Parathyroid adenoma (tissue), 2 donors: Measurements from ENCODE around the gene TLR1.
A peak's percentile ranks its signal among the peaks of the same experiment; 100 is the strongest.

Experiments
- H2AFZ ChIP-seq: fragments of 300-600 bp; sonication (generic); one replicate; pipeline ENCODE4 v1.7.0; 2017; ENCODE audit warnings: antibody characterized with exemption, mild to moderate bottlenecking
- H3K27ac ChIP-seq: fragments of 300-600 bp; sonication (generic); one replicate; pipeline ENCODE4 v1.7.0; 2017
- H3K27me3 ChIP-seq: fragments of 300-600 bp; sonication (generic); one replicate; pipeline ENCODE4 v1.7.0; 2017; ENCODE audit warnings: low read length; ENCODE audit not compliant: control insufficient read depth, insufficient read depth
- H3K36me3 ChIP-seq: fragments of 300-600 bp; sonication (generic); one replicate; pipeline ENCODE4 v1.7.0; 2017; ENCODE audit warnings: low read length; ENCODE audit not compliant: control insufficient read depth, insufficient read depth
- H3K4me1 ChIP-seq: fragments of 300-600 bp; sonication (generic); one replicate; pipeline ENCODE4 v1.7.0; 2017; ENCODE audit warnings: control low read depth
- H3K4me2 ChIP-seq: fragments of 300-600 bp; sonication (generic); one replicate; pipeline ENCODE4 v1.7.0; 2017; ENCODE audit warnings: low read length
- H3K4me3 ChIP-seq: fragments of 300-600 bp; sonication (generic); one replicate; pipeline ENCODE4 v1.7.0; 2017; ENCODE audit warnings: low read depth, low read length
- H3K79me2 ChIP-seq: fragments of 300-600 bp; sonication (generic); one replicate; pipeline ENCODE4 v1.7.0; 2017; ENCODE audit warnings: control low read depth
- H3K9ac ChIP-seq: fragments of 300-600 bp; sonication (generic); one replicate; pipeline ENCODE4 v1.7.0; 2017; ENCODE audit warnings: mild to moderate bottlenecking
- H3K9me3 ChIP-seq: fragments of 300-600 bp; sonication (generic); one replicate; pipeline ENCODE4 v1.7.0; 2017; ENCODE audit warnings: low read length; ENCODE audit not compliant: control insufficient read depth
- TF ChIP-seq, protein P1 (sequence below): fragments of 300-600 bp; sonication (generic); IDR thresholded peaks from one replicate; pipeline ENCODE4 v1.7.0; 2017; ENCODE audit warnings: antibody characterized with exemption, mild to moderate bottlenecking
- donor health status: primary hyperparathyroidism.

The TLR1 gene

DNA sequence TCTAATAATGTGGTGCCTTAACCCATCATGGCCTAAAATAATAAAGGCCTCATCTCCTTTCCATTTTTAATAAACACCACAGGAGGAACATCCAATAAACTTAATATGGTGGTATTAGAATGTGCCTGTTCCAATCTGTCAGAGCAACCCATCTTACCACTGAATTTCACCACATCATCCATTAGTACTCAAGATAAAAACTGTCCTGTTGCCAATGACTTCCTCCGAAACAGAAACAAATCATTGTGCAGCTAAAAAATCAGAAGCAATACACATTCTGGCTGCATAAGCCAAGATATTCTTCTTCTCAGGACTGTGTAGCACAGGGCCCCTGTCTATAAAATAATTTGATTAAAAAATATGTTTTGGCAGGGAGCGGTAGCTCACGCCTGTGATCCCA, 40.3 kb downstream of the TLR1 start:
- Histone ChIP-seq H3K4me3 (no peak overlapping the region), H3K79me2 (no peaks in the 10 kb centered on the region), H3K9ac (no peak overlapping the region), H2AFZ (no peak overlapping the region), H3K9me3 (no peaks in the 10 kb centered on the region), H3K27me3 (no peaks in the 10 kb centered on the region), H3K4me1 (no peaks in the 10 kb centered on the region), H3K27ac (no peak overlapping the region), H3K36me3 (no peaks in the 10 kb centered on the region), H3K4me2 (no peak overlapping the region)
- TF ChIP-seq, protein P1, sequence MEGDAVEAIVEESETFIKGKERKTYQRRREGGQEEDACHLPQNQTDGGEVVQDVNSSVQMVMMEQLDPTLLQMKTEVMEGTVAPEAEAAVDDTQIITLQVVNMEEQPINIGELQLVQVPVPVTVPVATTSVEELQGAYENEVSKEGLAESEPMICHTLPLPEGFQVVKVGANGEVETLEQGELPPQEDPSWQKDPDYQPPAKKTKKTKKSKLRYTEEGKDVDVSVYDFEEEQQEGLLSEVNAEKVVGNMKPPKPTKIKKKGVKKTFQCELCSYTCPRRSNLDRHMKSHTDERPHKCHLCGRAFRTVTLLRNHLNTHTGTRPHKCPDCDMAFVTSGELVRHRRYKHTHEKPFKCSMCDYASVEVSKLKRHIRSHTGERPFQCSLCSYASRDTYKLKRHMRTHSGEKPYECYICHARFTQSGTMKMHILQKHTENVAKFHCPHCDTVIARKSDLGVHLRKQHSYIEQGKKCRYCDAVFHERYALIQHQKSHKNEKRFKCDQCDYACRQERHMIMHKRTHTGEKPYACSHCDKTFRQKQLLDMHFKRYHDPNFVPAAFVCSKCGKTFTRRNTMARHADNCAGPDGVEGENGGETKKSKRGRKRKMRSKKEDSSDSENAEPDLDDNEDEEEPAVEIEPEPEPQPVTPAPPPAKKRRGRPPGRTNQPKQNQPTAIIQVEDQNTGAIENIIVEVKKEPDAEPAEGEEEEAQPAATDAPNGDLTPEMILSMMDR = no peak

GRCh38 chr4:38762560-38762959, 42.0 kb downstream of the TLR1 start:
- H3K4me1 ChIP-seq = no peaks in the 10 kb centered on the region
- no peak overlapping the region for H3K27ac ChIP-seq
- TF ChIP-seq, protein P1 = no peak

DNA sequence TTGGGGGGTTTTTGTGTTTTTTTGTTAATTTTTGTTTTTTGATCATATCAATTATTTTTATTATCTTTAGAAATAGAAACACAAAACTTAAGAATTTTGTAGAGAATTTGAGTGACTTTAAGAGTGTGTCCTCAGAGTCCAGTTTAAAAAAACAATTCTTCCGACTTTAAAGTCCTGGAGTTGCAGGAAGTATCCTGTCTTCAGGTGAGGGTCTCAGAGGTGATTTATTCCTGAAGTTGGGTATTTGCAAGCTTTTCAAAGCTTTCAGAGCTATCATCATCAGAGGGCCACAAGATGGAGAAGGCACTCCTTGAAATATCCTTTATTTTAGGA, 44.8 kb downstream of the TLR1 start:
- Histone ChIP-seq H3K4me3 (no peak overlapping the region), H3K36me3 (no peaks in the 10 kb centered on the region), H3K27ac (no peak overlapping the region), H3K4me2 (no peak overlapping the region), H3K79me2 (no peaks in the 10 kb centered on the region), H3K4me1 (no peaks in the 10 kb centered on the region), H3K27me3 (no peaks in the 10 kb centered on the region), H3K9ac (no peak overlapping the region), H3K9me3 (no peaks in the 10 kb centered on the region), H2AFZ (no peak overlapping the region)
- TF ChIP-seq, protein P1 = no peak

More at GRCh38 chr4:38762560-38762959, 42.0 kb downstream of the TLR1 start:
- H3K4me2 ChIP-seq = no peak overlapping the region
- no peak overlapping the region for H3K9ac ChIP-seq
- no peaks in the 10 kb centered on the region for H3K79me2 ChIP-seq
- no peaks in the 10 kb centered on the region for H3K36me3 ChIP-seq
- no peaks in the 10 kb centered on the region for H3K27me3 ChIP-seq
- no peaks in the 10 kb centered on the region for H3K9me3 ChIP-seq
- H2AFZ ChIP-seq = no peak overlapping the region
- no peak overlapping the region for H3K4me3 ChIP-seq

DNA sequence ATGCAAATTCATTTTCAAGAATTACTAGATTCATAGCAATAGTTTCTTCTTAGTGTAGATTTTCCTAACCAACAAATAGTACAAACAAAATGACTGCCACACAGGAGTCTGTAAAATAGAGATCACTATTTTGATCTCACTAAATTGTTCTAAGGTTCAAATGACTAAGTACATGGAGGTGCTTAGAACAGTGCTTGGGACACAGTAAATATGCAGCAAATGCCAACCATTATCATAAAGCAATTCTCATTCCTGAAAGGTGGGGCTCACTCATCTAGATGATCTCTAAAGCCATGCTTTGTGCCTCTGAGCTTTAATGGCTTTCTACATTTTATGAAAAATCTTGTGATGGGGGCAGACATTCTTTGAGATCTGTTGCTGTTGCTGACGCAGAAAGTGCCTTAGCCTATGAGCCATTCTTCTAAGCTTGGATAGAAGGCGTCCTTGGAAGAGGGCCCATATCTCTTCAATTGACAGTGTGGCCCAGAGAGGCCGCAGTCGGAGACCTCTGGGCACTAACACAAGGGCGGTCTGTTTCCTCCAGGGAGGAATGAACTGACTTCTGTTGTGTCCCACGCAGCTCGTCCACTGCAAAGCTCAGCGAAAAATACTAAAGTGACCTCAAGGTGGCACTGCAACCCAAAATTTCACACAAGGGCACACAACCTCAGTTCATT, 45.3 kb downstream of the TLR1 start:
- no peaks in the 10 kb centered on the region for H3K36me3 ChIP-seq
- H3K27me3 ChIP-seq = no peaks in the 10 kb centered on the region
- H3K4me3 ChIP-seq = no peak overlapping the region
- no peaks in the 10 kb centered on the region for H3K4me1 ChIP-seq
- H2AFZ ChIP-seq = peak overlapping the region; percentile 56
- TF ChIP-seq, protein P1 = peak; percentile 40
- no peaks in the 10 kb centered on the region for H3K9me3 ChIP-seq
- H3K9ac ChIP-seq = no peak overlapping the region
- no peak overlapping the region for H3K4me2 ChIP-seq
- H3K27ac ChIP-seq = no peak overlapping the region
- H3K79me2 ChIP-seq = no peaks in the 10 kb centered on the region

GRCh38 chr4:38757945-38758600, 46.5 kb downstream of the TLR1 start:
- H3K79me2 ChIP-seq = no peaks in the 10 kb centered on the region
- no peak overlapping the region for H3K4me2 ChIP-seq
- H2AFZ ChIP-seq = no peak overlapping the region
- TF ChIP-seq, protein P1 = no peak
- H3K9me3 ChIP-seq = no peaks in the 10 kb centered on the region
- no peak overlapping the region for H3K4me3 ChIP-seq
- no peaks in the 10 kb centered on the region for H3K4me1 ChIP-seq
- no peaks in the 10 kb centered on the region for H3K27me3 ChIP-seq
- no peak overlapping the region for H3K9ac ChIP-seq
- no peaks in the 10 kb centered on the region for H3K36me3 ChIP-seq
- H3K27ac ChIP-seq = no peak overlapping the region
